IPS-18c (cell line): ENCODE data around the gene KRTAP10-1.

ENCODE experiments used
- H3K4me3 ChIP-seq: 2 replicates; pipeline ENCODE4 v1.7.0; 2013; ENCODE audit warnings: low read depth, mild to moderate bottlenecking, low read length, moderate library complexity; ENCODE audit not compliant: insufficient read depth
- H3K9me3 ChIP-seq: one replicate; pipeline ENCODE4 v1.6.1; 2013; ENCODE audit warnings: mild to moderate bottlenecking, low read length, moderate library complexity; ENCODE audit not compliant: control insufficient read depth, insufficient read depth

KRTAP10-1 gene

DNA sequence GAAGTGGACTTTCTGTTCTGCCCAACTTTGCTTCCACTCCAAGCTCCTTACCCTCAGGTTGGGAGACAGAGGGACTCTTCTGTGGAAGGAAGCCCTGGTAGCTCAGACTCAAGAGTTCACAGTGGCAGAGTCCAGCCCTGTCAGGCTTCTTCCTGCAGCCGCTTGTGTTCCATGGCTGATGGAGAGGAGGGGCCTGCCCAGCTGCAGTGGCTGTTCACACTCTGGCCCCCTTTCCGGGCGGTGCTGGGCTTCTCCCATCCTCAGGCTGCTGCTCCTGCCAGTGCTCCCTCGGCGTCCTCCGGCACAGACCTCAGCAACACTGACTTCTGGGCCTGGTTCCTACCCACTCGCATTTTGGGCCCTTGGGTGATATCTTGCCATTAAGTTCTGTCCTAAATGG, 4.0 kb downstream of the KRTAP10-1 start:
- no peaks in the 10 kb centered on the region for H3K9me3 ChIP-seq
- no peak overlapping the region for H3K4me3 ChIP-seq

- Histone ChIP-seq H3K9me3 (no peaks in the 10 kb centered on the region), H3K4me3 (no peak overlapping the region)
Measured at GRCh38 chr21:44534688-44535087, 5.3 kb downstream of the KRTAP10-1 start.

DNA sequence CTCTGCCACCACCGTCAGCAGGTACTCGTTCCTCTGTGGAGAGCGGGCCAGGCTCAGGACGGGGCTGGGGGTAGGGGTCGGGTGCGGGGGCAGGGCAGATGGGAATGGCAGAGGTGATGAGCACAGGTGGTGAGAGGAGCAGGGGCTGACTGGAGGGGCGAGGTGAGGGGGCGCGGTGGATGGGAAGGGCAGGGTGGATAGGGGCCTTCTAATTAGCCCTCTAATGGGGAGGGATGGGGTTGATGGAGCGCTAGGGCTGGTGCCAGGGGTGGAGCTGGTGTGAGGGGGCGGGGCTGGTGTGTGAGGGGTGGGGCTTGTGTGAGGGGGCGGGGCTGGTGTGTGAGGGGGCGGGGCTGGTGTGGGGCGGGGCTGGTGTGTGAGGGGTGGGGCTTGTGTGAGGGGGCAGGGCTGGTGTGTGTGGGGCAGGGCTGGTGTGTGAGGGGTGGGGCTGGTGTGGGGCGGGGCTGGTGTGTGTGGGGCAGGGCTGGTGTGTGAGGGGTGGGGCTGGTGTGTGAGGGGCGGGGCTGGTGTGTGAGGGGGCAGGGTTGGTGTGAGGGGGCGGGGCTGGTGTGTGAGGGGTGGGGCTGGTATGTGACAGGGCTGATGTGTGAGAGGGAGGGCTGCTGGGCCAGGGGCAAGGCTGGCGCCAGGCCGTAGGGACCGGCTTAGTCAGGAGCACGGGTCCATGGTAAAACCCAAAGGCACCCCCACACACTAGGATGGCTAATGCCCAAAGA, 5.9 kb downstream of the KRTAP10-1 start:
- Histone ChIP-seq H3K9me3 (no peaks in the 10 kb centered on the region), H3K4me3 (no peak overlapping the region)

DNA sequence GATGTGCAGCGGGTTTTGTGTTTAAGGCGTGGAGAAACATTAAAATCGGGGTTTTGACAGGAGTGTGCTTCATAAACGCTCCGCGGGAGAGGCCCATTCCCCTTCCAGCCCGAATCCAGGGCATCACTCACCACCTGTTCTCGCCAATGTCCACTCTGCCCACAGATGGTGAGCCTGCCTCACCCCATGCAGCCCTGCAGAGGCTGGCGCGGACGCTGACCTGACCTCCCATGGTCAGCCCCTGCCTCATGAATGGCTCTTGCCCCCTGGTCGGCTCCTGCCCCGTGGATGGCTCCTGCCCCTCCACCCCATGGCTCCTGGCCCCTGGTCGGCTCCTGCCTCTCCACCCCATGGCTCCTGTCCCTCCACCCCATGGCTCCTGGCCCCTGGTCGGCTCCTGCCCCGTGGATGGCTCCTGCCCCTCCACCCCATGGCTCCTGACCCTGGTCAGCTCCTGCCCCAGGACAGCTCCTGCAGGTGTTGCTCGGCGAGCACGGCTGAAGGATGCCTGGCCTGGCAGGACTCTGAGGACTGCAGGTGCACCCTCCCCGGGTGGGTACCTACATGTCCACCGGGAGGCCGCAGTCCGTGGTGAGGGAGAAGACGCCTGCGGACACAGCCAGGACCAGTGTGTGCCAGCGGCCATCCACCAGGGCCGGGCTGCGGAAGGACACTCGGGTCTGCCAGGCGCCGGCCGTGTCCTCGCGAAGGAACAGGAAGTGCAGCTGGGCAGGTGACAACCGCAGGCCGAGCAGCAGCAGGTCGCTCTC, 6.7 kb downstream of the KRTAP10-1 start:
- H3K4me3 ChIP-seq: no peak overlapping the region
- no peaks in the 10 kb centered on the region for H3K9me3 ChIP-seq

GRCh38 chr21:44532712-44533111, 7.3 kb downstream of the KRTAP10-1 start:
- H3K9me3 ChIP-seq: no peaks in the 10 kb centered on the region
- no peak overlapping the region for H3K4me3 ChIP-seq

DNA sequence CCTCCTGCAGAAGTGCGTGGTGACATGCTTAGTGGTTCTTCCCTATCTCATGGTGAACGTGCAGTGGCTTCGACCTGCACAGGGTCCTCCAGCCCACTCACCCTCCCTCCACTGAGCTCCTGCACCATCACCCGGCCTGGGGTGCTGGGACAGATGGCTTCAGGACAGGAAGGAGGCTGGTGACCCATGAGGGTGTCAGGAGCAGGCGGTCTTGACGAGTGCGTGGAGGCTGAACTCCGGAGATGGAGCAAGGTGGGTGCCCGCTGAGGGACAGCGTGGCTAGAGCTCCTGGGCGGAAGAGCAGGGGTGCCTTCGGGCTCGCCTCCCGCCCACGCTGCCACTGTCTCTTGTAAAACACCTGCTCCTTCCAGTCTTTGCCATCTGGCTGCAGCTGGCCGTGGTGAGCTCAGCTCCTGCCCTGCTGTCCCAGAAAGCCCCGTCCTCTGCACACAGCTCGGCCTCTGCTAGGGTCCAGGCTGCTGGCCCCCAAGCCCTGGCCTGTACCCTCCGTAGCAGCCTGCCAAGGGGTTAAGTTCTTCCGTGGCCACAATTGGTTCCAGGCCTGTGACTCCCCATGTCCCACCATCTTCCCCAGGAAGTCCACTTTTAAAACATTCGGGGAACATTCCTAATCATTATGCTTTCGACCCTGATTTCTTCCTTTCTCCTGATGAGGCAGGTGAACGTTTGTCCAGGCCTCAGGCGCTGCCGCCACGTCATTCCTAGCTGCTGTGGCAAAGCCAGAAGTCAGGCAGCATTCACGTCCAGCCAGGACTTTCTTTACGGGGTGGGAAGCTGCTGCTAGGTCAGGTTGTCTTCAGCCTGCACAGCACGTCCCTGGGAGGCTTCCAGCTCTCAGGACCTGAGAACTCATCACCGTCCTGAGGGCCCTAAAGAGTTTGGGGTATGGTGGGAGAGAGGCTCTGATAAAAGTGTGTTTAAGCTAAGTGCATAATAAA, 8.1 kb downstream of the KRTAP10-1 start:
- H3K9me3 ChIP-seq: peaks cover 2% of the 10 kb centered on the region
- H3K4me3 ChIP-seq: no peak overlapping the region

DNA sequence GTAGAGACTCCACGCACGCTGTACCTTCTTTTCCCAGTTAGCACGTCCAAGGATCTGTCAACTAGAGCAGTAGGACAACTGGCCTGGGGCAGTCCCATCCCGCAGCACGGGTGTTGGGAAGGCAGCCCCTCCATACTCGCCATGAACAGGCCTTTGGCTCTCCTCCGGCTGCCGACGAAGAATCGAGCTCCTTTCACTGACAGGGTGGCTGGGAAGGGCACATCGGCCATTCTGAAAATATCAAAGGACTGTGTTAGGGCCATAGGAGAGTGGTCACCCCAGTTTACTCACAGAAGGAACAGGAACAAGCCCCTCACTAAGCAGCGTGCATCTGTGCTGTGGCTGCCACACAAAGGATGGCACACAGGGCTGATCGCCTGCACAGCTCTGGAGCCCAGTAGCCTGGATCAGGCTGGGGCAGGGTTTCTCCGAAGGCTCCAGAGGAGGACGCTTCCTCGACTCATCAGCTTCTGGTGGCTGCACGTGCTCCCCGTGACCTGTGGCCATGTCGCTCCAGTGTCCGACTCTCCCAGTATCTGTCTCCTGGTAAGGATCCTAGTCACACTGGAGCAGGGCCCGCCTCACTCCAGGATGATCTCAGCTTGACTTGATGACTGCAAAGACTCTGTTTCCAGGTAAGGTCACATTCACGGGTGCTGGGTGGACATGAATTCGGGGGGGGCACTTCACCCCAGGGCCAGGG, 8.9 kb downstream of the KRTAP10-1 start:
- Histone ChIP-seq H3K4me3 (no peak overlapping the region), H3K9me3 (peaks cover 2% of the 10 kb centered on the region)

- H3K4me3 ChIP-seq: no peak overlapping the region
- H3K9me3 ChIP-seq: peaks cover 2% of the 10 kb centered on the region
Measured at GRCh38 chr21:44530221-44530902, 9.6 kb downstream of the KRTAP10-1 start.

- Histone ChIP-seq H3K9me3 (peaks cover 2% of the 10 kb centered on the region), H3K4me3 (no peak overlapping the region)
Measured at GRCh38 chr21:44529503-44530125, 10.4 kb downstream of the KRTAP10-1 start.

- no peak overlapping the region for H3K4me3 ChIP-seq
- peaks cover 2% of the 10 kb centered on the region for H3K9me3 ChIP-seq
Measured at GRCh38 chr21:44529011-44529421, 11.0 kb downstream of the KRTAP10-1 start.

DNA sequence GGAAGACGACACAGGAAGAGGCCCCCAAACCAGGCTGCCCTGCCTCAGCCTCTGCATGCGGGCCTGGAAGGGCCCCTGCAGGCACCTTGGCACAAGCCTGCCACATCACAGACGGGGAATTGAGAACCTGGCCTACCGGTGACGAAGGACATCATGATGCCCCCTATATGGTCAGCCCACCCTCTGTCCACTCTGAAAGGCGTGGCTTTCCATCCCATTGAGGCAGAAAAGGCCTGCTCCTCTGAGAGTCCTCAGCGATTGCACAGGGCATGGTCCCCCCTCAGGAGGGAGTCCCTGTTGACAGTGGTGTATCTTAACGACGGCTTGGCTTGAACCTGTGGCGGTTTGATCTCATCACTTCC, 11.4 kb downstream of the KRTAP10-1 start:
- no peak overlapping the region for H3K4me3 ChIP-seq
- H3K9me3 ChIP-seq: peaks cover 2% of the 10 kb centered on the region

DNA sequence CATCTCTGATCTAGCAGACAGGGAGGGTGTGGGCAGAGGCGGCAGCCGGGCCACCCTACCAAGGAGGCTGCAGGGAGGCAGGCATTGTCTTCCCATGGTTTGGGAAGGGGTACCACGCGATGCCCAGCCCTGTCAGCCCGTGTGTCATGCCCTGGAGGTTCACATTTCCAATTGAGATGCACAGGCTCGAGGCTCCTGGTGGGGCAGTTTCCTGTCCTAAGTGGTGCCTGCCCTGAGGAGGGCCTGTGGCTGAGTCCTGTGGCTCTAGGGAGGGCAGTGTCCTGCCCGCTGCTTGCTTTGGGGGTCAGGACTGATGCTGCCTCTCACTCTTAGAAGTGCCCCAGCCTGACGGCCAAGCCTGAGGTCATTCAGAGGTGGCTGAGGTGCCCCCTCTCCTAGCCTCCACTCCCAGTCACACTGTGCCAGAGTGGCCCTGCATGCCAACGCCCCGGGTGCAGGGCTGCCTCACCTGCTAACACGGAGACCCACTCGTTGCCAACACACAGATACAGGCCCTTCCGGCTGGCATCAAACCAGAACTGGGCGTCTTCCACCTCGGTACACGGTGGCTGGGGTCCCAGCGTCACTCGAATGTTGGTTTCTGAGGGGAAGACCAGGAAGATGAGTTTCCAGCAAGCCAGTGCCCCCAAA, 11.9 kb downstream of the KRTAP10-1 start:
- peaks cover 2% of the 10 kb centered on the region for H3K9me3 ChIP-seq
- no peak overlapping the region for H3K4me3 ChIP-seq

- H3K4me3 ChIP-seq: no peak overlapping the region
- peaks cover 2% of the 10 kb centered on the region for H3K9me3 ChIP-seq
Measured at GRCh38 chr21:44527156-44527982, 12.6 kb downstream of the KRTAP10-1 start.

GRCh38 chr21:44526096-44526997, 13.6 kb downstream of the KRTAP10-1 start:
- Histone ChIP-seq H3K9me3 (peaks cover 2% of the 10 kb centered on the region), H3K4me3 (no peak overlapping the region)
